ENCODE measurements around the gene CHMP2A.

Gene CHMP2A

GRCh38 chr19:58550362-58551122 lies 4.4 kb downstream of the CHMP2A start:
- CTCF ChIA-PET, result interaction anchor here (1.4 to 1.7 kb wide), 2 partner anchors 29 to 31 kb away, joined by 3 to 7 read pairs; partner anchors contain the start of gene ZBTB45
- POLR2A ChIA-PET, result no interaction called here
- DNase-seq (ENCODE audit: extremely low spot score), result no peak
- TF ChIP-seq CTCF (IDR thresholded peaks at IDR 0.05; ENCODE audit: control extremely low read depth, extremely low read depth, low read depth, missing control alignments), result no peak

GRCh38 chr19:58549664-58550361 lies 5.1 kb downstream of the CHMP2A start:
- POLR2A ChIA-PET, result no interaction called here
- CTCF ChIA-PET, result interaction anchor here (1.4 to 1.7 kb wide), 2 partner anchors 29 to 30 kb away, joined by 3 to 7 read pairs; partner anchors contain the start of gene ZBTB45
- DNase-seq (ENCODE audit: extremely low spot score), result no peak
- no peak for TF ChIP-seq CTCF (IDR thresholded peaks at IDR 0.05; ENCODE audit: control extremely low read depth, extremely low read depth, low read depth, missing control alignments)

- TF ChIP-seq CTCF (IDR thresholded peaks at IDR 0.05; ENCODE audit: control extremely low read depth, extremely low read depth, low read depth, missing control alignments), result no peak
- CTCF ChIA-PET, result interaction anchor here (1.7 kb wide), 1 partner anchor 29 kb away, joined by 7 read pairs; the partner anchor contains the start of gene ZBTB45
- no peak for DNase-seq (ENCODE audit: extremely low spot score)
- POLR2A ChIA-PET, result no interaction called here
Measured at GRCh38 chr19:58548859-58549663, 5.8 kb downstream of the CHMP2A start.

- DNase-seq (ENCODE audit: extremely low spot score), result no peak
- POLR2A ChIA-PET, result interaction anchor here (0.6 to 0.9 kb wide), 2 partner anchors 25 to 28 kb away, joined by 3 to 5 read pairs; partner anchors contain the start of gene ZBTB45
- no peak for TF ChIP-seq CTCF (IDR thresholded peaks at IDR 0.05; ENCODE audit: control extremely low read depth, extremely low read depth, low read depth, missing control alignments)
- CTCF ChIA-PET, result interaction anchor here (1.7 to 2.2 kb wide), 2 partner anchors 28 to 34 kb away, joined by 9 to 14 read pairs; partner anchors contain the start of gene ZBTB45
Measured at GRCh38 chr19:58547323-58548312, 7.3 kb downstream of the CHMP2A start.

- ChIA-PET POLR2A (interaction anchor here (0.9 to 2.9 kb wide), 2 partner anchors 8 to 29 kb away, joined by 3 to 32 read pairs; partner anchors contain the start of gene CHMP2A), CTCF (interaction anchor here (2.2 to 2.3 kb wide), 2 partner anchors 8 to 32 kb away, joined by 9 to 12 read pairs; partner anchors contain the start of gene CHMP2A)
- TF ChIP-seq CTCF (IDR thresholded peaks at IDR 0.05; ENCODE audit: control extremely low read depth, extremely low read depth, low read depth, missing control alignments), result no peak
- DNase-seq (ENCODE audit: extremely low spot score), result no peak
Measured at GRCh38 chr19:58546019-58546530, 8.8 kb downstream of the CHMP2A start.
